ENCODE measurements around the gene EEF2. TPM values are rescaled to one million over a fixed set of nuclear protein-coding genes. Genes with fewer than 3 reads are reported as not detected.
A peak's percentile ranks its signal among the peaks of the same experiment; 100 is the strongest.

The EEF2 gene
- total RNA-seq, 3 donors from 2014 or later: 1,628 to 2,598 (median 1,993) TPM

- Histone ChIP-seq H3K4me3 (no peak overlapping the region), H3K9me3 (no peaks in the 10 kb centered on the region), H3K27ac (no peak overlapping the region), H3K36me3 (no peaks in the 10 kb centered on the region), H3K4me1 (peaks cover 8 to 17% of the 10 kb centered on the region in 2 donors), H3K27me3 (no peaks in the 10 kb centered on the region)
- DNase-seq (ENCODE audit: low spot score in 2 of 2): no peak
- intact Hi-C loops (cut with DNase I; ENCODE audit: low total_unique reads): no loop called here
- no peak for TF ChIP-seq POLR2A (IDR thresholded peaks at IDR 0.05)
- no peak for TF ChIP-seq CTCF (IDR thresholded peaks at IDR 0.05)
Measured at GRCh38 chr19:4018775-4019504, 33.7 kb upstream of the EEF2 start.

GRCh38 chr19:4018140-4018613, 32.9 kb upstream of the EEF2 start:
- DNase-seq (ENCODE audit: low spot score in 2 of 2): no peak
- Histone ChIP-seq H3K27ac (no peak overlapping the region), H3K4me1 (peaks cover 8 to 20% of the 10 kb centered on the region in 2 donors), H3K27me3 (no peaks in the 10 kb centered on the region), H3K36me3 (no peaks in the 10 kb centered on the region), H3K4me3 (no peak overlapping the region), H3K9me3 (no peaks in the 10 kb centered on the region)
- intact Hi-C loops (cut with DNase I; ENCODE audit: low total_unique reads): no loop called here
- no peak for TF ChIP-seq CTCF (IDR thresholded peaks at IDR 0.05)
- no peak for TF ChIP-seq POLR2AphosphoS5 (IDR thresholded peaks at IDR 0.05)
- no peak for TF ChIP-seq POLR2A (IDR thresholded peaks at IDR 0.05)

- Histone ChIP-seq H3K27ac (peak overlapping the region in 1 of 2 donors; percentile 65), H3K4me1 (peaks cover 8 to 20% of the 10 kb centered on the region in 2 donors), H3K9me3 (no peaks in the 10 kb centered on the region), H3K36me3 (no peaks in the 10 kb centered on the region), H3K27me3 (no peaks in the 10 kb centered on the region), H3K4me3 (no peak overlapping the region)
- intact Hi-C loops (cut with DNase I; ENCODE audit: low total_unique reads): no loop called here
- TF ChIP-seq CTCF (IDR thresholded peaks at IDR 0.05): no peak
- DNase-seq (ENCODE audit: low spot score in 2 of 2): no peak
Measured at GRCh38 chr19:4016903-4017638, 31.8 kb upstream of the EEF2 start.

- Histone ChIP-seq H3K36me3 (no peaks in the 10 kb centered on the region), H3K27me3 (no peaks in the 10 kb centered on the region), H3K4me1 (peaks cover 8 to 20% of the 10 kb centered on the region in 2 donors), H3K9me3 (no peaks in the 10 kb centered on the region), H3K4me3 (peak overlapping the region in 1 of 3 donors; percentile 58), H3K27ac (peak overlapping the region; percentile 65 to 85)
- TF ChIP-seq POLR2A (IDR thresholded peaks at IDR 0.05): no peak
- TF ChIP-seq CTCF (IDR thresholded peaks at IDR 0.05): no peak
- DNase-seq (ENCODE audit: low spot score in 2 of 2): no peak
- intact Hi-C loops (cut with DNase I; ENCODE audit: low total_unique reads): no loop called here
Measured at GRCh38 chr19:4016486-4016885, 31.2 kb upstream of the EEF2 start.
